HCT116 (cell line): ENCODE results near the gene ZNF488. TPM values are rescaled to one million over a fixed set of nuclear protein-coding genes. Genes with fewer than 3 reads are reported as not detected.

Experiments
- ATAC-seq: fragments of 200-7000 bp; cut with Tn5 transposase; 2 replicates; pipeline ENCODE4 v1.9.1; 2020; ENCODE audit warnings: mild to moderate bottlenecking, moderate library complexity
- BruUV-seq: library from RNA; stranded (reverse); fragments of 400-500 nt; replicated peaks from 2 replicates; lab custom pipeline; 2021; lab: Mats Ljungman, UMichigan
- CTCF ChIA-PET: fragments of 300-600 bp; sonication (Branson Sonifier 250); formaldehyde crosslinking; loops from one replicate; lab custom pipeline; 2021; ENCODE audit warnings: antibody characterized with exemption; lab: Charles Lee
- POLR2A ChIA-PET: fragments of 300-600, 350-600 bp; sonication (Branson Sonifier 250); formaldehyde crosslinking; loops from one replicate; lab custom pipeline; 2021; ENCODE audit warnings: antibody characterized with exemption; lab: Charles Lee
- RAD21 ChIA-PET, 2 experiments: fragments of 300-600 bp; sonication (Branson Sonifier 250); formaldehyde crosslinking; loops; one replicate each; lab custom pipeline; 2023; ENCODE audit warnings: low total read pairs in 2 of 2; ENCODE audit not compliant: uncharacterized antibody in 2 of 2, unreplicated experiment in 2 of 2, low non-redundant PET in 1 of 2; lab: Charles Lee
- DNase-seq: peaks from one replicate; pipeline ENCODE4 v3.0.0-alpha.2; 2010; ENCODE audit warnings: low read depth, low spot score
- H2AFZ ChIP-seq: fragments of 200-600 bp; shearing (Covaris generic), sonication (generic); 2 replicates; pipeline ENCODE4 v1.6.1; 2017; ENCODE audit warnings: low read depth, mixed run types, mixed read lengths, antibody characterized with exemption, low read length; ENCODE audit not compliant: poor library complexity, severe bottlenecking
- H3K27ac ChIP-seq: 2 replicates; pipeline ENCODE4 v1.5.1; 2012; ENCODE audit warnings: low read depth, low read length
- H3K27me3 ChIP-seq: fragments of 200-600 bp; sonication (generic); 2 replicates; pipeline ENCODE4 v1.6.1; 2016; ENCODE audit warnings: mixed run types, low read length, mixed read lengths; ENCODE audit not compliant: insufficient read depth
- H3K36me3 ChIP-seq, 2 experiments: fragments of 200-500 bp in 1 of 2; fragments of 200-600 bp in 1 of 2; sonication (Bioruptor generic) in 1 of 2; sonication (generic) in 1 of 2; 2 replicates each; pipeline versions ENCODE4 v1.5.1 to v1.6.1; 2014 to 2016; ENCODE audit warnings: low read length in 2 of 2, inconsistent platforms in 1 of 2, mixed read lengths in 1 of 2, mixed run types in 1 of 2; ENCODE audit not compliant: insufficient read depth in 2 of 2, control insufficient read depth in 1 of 2
- H3K4me1 ChIP-seq, 2 experiments: fragments of 200-600 bp in 1 of 2; sonication (generic) in 1 of 2; 2 replicates each; pipeline versions ENCODE4 v1.5.1 to v1.6.1; 2012 to 2017; ENCODE audit warnings: low read length in 2 of 2, inconsistent platforms in 1 of 2, mild to moderate bottlenecking in 1 of 2, mixed read lengths in 1 of 2, mixed run types in 1 of 2, moderate library complexity in 1 of 2; ENCODE audit not compliant: insufficient read depth in 2 of 2, control insufficient read depth in 1 of 2
- H3K4me2 ChIP-seq: fragments of 200-600 bp; sonication (generic); 2 replicates; pipeline ENCODE4 v1.6.1; 2017; ENCODE audit warnings: mixed run types, low read length, mixed read lengths
- H3K4me3 ChIP-seq, 2 experiments: fragments of 200-600 bp in 1 of 2; sonication (generic) in 1 of 2; replicated peaks in 1 of 2; 2 replicates each; pipeline ENCODE4 v1.5.1; 2011 to 2016; ENCODE audit warnings: low read length in 2 of 2, control low read depth in 1 of 2, low read depth in 1 of 2, mild to moderate bottlenecking in 1 of 2, mixed read lengths in 1 of 2, mixed run types in 1 of 2
- H3K79me2 ChIP-seq: fragments of 200-600 bp; sonication (generic); 2 replicates; pipeline ENCODE4 v1.6.1; 2017; ENCODE audit warnings: mild to moderate bottlenecking, mixed run types, low read length, moderate library complexity, mixed read lengths; ENCODE audit not compliant: insufficient read depth
- H3K9ac ChIP-seq: fragments of 200-600 bp; sonication (generic); 2 replicates; pipeline ENCODE4 v1.6.1; 2016; ENCODE audit warnings: low read length, mixed read lengths
- H3K9me2 ChIP-seq: fragments of 200-600 bp; sonication (generic), shearing (Covaris generic); 2 replicates; pipeline ENCODE4 v1.6.1; 2017; ENCODE audit warnings: mixed run types, mild to moderate bottlenecking, moderate library complexity; ENCODE audit not compliant: insufficient read depth
- H3K9me3 ChIP-seq, 2 experiments: fragments of 200-500 bp in 1 of 2; fragments of 200-600 bp in 1 of 2; sonication (Bioruptor generic) in 1 of 2; sonication (generic) in 1 of 2; 2 replicates each; pipeline ENCODE4 v1.6.1; 2014 to 2017; ENCODE audit warnings: low read length in 2 of 2, mixed read lengths in 2 of 2, inconsistent platforms in 1 of 2, low read depth in 1 of 2, mild to moderate bottlenecking in 1 of 2, mixed run types in 1 of 2, moderate library complexity in 1 of 2; ENCODE audit not compliant: control insufficient read depth in 1 of 2, insufficient read depth in 1 of 2
- H4K20me1 ChIP-seq: fragments of 200-600 bp; sonication (generic), shearing (Covaris generic); 2 replicates; pipeline ENCODE4 v1.6.1; 2017; ENCODE audit warnings: mixed run types, mild to moderate bottlenecking, moderate library complexity; ENCODE audit not compliant: insufficient read depth
- CBX3 ChIP-seq: IDR thresholded peaks from 2 replicates; pipeline ENCODE4 v1.6.1; 2012; ENCODE audit warnings: low read depth
- CEBPB ChIP-seq: IDR thresholded peaks from 2 replicates; pipeline ENCODE4 v1.6.1; 2012; ENCODE audit warnings: low read depth
- ELF1 ChIP-seq: IDR thresholded peaks from 2 replicates; pipeline ENCODE4 v1.6.1; 2012; ENCODE audit warnings: low read depth, borderline replicate concordance
- EZH2 ChIP-seq: fragments of 200-600 bp; sonication (generic); IDR thresholded peaks from 2 replicates; pipeline ENCODE4 v1.6.1; 2017; ENCODE audit warnings: antibody characterized with exemption, mixed run types
- FOSL1 ChIP-seq: IDR thresholded peaks from 2 replicates; pipeline ENCODE4 v1.6.1; 2012; ENCODE audit warnings: low read depth
- JUND ChIP-seq: IDR thresholded peaks from 2 replicates; pipeline ENCODE4 v1.6.1; 2012
- POLR2A ChIP-seq: IDR thresholded peaks from 2 replicates; pipeline ENCODE4 v1.7.0; 2011; ENCODE audit warnings: borderline replicate concordance; ENCODE audit not compliant: insufficient read depth, insufficient read length; ENCODE audit errors: extremely low read depth
- POLR2AphosphoS5 ChIP-seq: IDR thresholded peaks from 2 replicates; pipeline ENCODE4 v1.6.1; 2011; ENCODE audit warnings: mild to moderate bottlenecking, low read depth, low read length, moderate library complexity
- RAD21 ChIP-seq: IDR thresholded peaks from 2 replicates; pipeline ENCODE4 v1.6.1; 2012; ENCODE audit warnings: low read depth, mild to moderate bottlenecking
- SIN3A ChIP-seq: IDR thresholded peaks from 2 replicates; pipeline ENCODE4 v1.6.1; 2012; ENCODE audit warnings: low read depth
- SP1 ChIP-seq: IDR thresholded peaks from 2 replicates; pipeline ENCODE4 v1.6.1; 2012; ENCODE audit warnings: low read depth
- SRF ChIP-seq: IDR thresholded peaks from 2 replicates; pipeline ENCODE4 v1.6.1; 2012; ENCODE audit warnings: low read depth
- TCF7L2 ChIP-seq: IDR thresholded peaks from 2 replicates; pipeline ENCODE4 v1.7.0; 2011; ENCODE audit warnings: borderline replicate concordance, inconsistent platforms; ENCODE audit not compliant: insufficient read depth, insufficient read length; ENCODE audit errors: extremely low read depth
- YY1 ChIP-seq: IDR thresholded peaks from 2 replicates; pipeline ENCODE4 v1.6.1; 2011; ENCODE audit warnings: low read length, low read depth, moderate library complexity, mild to moderate bottlenecking; ENCODE audit not compliant: insufficient replicate concordance; ENCODE audit errors: extremely low read depth
- ZFX ChIP-seq: fragments of 450-650 bp; IDR thresholded peaks from 2 replicates; pipeline ENCODE4 v1.6.1; 2017
- ZNF274 ChIP-seq: fragments of 200-500 bp; sonication (Bioruptor generic); IDR thresholded peaks from 2 replicates; pipeline ENCODE4 v1.6.1; 2014; ENCODE audit warnings: mild to moderate bottlenecking, low read depth, low read length, inconsistent platforms
- intact Hi-C: fragments of 100-400 bp; cut with micrococcal nuclease; formaldehyde crosslinking; loops from 2 replicates; pipeline ENCODE4 v1.10.0; 2022
- total RNA-seq: library from RNA; stranded (reverse); gene quantifications from one replicate; pipeline ENCODE4 v1.2.1, GENCODE V29; 2021; ENCODE audit not compliant: unreplicated experiment
- TF ChIP-seq, protein P1 (sequence below): IDR thresholded peaks from 2 replicates; pipeline ENCODE4 v1.6.1; 2012
- TF ChIP-seq, protein P2 (sequence below), 3 experiments: fragments of 200-600 bp in 1 of 3; sonication (generic) in 1 of 3; IDR thresholded peaks in 2 of 3; conservative IDR thresholded peaks in 1 of 3; 2 replicates each; pipeline ENCODE4 v1.5.1; 2012 to 2017; ENCODE audit warnings: low read depth in 2 of 3, low read length in 2 of 3, antibody characterized with exemption in 1 of 3, borderline replicate concordance in 1 of 3, control low read depth in 1 of 3, mild to moderate bottlenecking in 1 of 3, mixed read lengths in 1 of 3, mixed run types in 1 of 3, moderate library complexity in 1 of 3; ENCODE audit not compliant: insufficient read depth in 1 of 3
- TF ChIP-seq, protein P3 (sequence below): IDR thresholded peaks from 2 replicates; pipeline ENCODE4 v1.6.1; 2011; ENCODE audit warnings: mild to moderate bottlenecking, low read length, moderate library complexity; ENCODE audit not compliant: insufficient replicate concordance; ENCODE audit errors: extremely low read depth
- TF ChIP-seq, protein P4 (sequence below): IDR thresholded peaks from 2 replicates; pipeline ENCODE4 v1.6.1; 2012

The ZNF488 gene
- total RNA-seq, 1 experiment from 2014 or later, result 3.9 TPM

DNA sequence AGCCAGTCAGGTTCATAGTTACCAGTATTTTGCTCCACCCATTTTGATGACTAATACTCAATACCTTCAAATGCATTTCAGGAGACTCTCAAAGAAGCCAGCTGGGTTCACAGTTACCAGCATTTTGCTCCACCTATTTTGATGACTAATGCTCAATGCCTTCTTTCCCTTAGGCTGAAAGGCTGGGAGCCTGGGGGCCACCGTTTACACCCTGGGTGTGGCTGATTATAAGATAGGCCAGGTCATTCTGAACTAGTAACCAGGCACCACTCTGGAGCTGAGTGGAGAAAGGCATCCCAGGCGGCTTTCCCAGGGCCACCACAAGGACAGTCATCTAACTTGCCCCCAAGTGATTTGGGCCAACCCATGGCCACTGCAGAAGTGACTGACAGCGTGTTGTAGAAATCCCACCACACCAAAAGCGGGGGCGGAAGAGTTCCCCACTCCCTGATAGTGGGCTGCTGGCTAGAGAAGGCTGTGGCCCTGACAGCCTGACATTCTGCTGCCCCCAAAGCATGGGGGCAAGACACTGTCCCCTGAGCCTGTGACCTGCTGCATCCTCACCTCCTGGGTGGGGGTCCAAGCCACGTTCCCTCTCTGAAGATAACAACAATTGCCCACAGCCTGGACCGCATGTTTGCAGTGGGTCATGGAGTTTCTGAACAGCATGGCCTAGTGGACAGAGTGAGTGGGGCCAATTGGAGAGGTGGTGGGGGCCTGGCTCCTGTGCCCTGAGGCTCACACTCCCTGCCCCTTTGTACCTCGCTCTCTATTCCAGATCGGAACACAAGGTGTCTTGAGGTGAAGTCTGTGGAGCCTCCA lies 23.0 kb upstream of the ZNF488 start:
- TF ChIP-seq SIN3A (peak; percentile 45; the same call in 1 of the 2 replicates), TCF7L2 (peak; percentile 54), EZH2 (no peak), YY1 (peak; percentile 50), ZFX (no peak; the same call in 1 of the 2 replicates), ZNF274 (no peak), CEBPB (no peak), RAD21 (peak; percentile 33), SRF (no peak), POLR2AphosphoS5 (peak; percentile 78), CBX3 (no peak), ELF1 (no peak), FOSL1 (peak; percentile 92), SP1 (peak; percentile 91), POLR2A (no peak), JUND (peak; percentile 96)
- TF ChIP-seq, protein P1, sequence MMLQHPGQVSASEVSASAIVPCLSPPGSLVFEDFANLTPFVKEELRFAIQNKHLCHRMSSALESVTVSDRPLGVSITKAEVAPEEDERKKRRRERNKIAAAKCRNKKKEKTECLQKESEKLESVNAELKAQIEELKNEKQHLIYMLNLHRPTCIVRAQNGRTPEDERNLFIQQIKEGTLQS, result no peak
- TF ChIP-seq, protein P2, sequence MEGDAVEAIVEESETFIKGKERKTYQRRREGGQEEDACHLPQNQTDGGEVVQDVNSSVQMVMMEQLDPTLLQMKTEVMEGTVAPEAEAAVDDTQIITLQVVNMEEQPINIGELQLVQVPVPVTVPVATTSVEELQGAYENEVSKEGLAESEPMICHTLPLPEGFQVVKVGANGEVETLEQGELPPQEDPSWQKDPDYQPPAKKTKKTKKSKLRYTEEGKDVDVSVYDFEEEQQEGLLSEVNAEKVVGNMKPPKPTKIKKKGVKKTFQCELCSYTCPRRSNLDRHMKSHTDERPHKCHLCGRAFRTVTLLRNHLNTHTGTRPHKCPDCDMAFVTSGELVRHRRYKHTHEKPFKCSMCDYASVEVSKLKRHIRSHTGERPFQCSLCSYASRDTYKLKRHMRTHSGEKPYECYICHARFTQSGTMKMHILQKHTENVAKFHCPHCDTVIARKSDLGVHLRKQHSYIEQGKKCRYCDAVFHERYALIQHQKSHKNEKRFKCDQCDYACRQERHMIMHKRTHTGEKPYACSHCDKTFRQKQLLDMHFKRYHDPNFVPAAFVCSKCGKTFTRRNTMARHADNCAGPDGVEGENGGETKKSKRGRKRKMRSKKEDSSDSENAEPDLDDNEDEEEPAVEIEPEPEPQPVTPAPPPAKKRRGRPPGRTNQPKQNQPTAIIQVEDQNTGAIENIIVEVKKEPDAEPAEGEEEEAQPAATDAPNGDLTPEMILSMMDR (IDR thresholded peaks at IDR 0.05 in 2 of 3, conservative IDR thresholded peaks at IDR 0.05 in 1 of 3; ENCODE audit: borderline replicate concordance in 1 of 3, insufficient read depth in 1 of 3, low read depth in 2 of 3, low read length in 2 of 3), result no peak
- TF ChIP-seq, protein P3, sequence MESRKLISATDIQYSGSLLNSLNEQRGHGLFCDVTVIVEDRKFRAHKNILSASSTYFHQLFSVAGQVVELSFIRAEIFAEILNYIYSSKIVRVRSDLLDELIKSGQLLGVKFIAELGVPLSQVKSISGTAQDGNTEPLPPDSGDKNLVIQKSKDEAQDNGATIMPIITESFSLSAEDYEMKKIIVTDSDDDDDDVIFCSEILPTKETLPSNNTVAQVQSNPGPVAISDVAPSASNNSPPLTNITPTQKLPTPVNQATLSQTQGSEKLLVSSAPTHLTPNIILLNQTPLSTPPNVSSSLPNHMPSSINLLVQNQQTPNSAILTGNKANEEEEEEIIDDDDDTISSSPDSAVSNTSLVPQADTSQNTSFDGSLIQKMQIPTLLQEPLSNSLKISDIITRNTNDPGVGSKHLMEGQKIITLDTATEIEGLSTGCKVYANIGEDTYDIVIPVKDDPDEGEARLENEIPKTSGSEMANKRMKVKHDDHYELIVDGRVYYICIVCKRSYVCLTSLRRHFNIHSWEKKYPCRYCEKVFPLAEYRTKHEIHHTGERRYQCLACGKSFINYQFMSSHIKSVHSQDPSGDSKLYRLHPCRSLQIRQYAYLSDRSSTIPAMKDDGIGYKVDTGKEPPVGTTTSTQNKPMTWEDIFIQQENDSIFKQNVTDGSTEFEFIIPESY, result peak; percentile 74
- TF ChIP-seq, protein P4, sequence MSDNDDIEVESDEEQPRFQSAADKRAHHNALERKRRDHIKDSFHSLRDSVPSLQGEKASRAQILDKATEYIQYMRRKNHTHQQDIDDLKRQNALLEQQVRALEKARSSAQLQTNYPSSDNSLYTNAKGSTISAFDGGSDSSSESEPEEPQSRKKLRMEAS, result peak; percentile 48; the same call in 1 of the 2 replicates
- Histone ChIP-seq H3K79me2 (no peaks in the 10 kb centered on the region), H3K9me3 (no peaks in the 10 kb centered on the region), H3K4me1 (peaks cover 58 to 85% of the 10 kb centered on the region in 2 experiments), H3K9ac (peak overlapping the region; percentile 69), H3K27ac (peak overlapping the region; percentile 92), H4K20me1 (no peaks in the 10 kb centered on the region), H3K4me3 (peak overlapping the region; percentile 31 to 56), H3K27me3 (no peaks in the 10 kb centered on the region), H2AFZ (no peak overlapping the region), H3K9me2 (no peaks in the 10 kb centered on the region), H3K4me2 (peak overlapping the region; percentile 93), H3K36me3 (no peaks in the 10 kb centered on the region)
- DNase-seq (peak; percentile 96), ATAC-seq (peak; percentile 75)
- POLR2A ChIA-PET, result interaction anchor here (0.8 to 1.4 kb wide), 2 partner anchors 11 to 15 kb away, joined by 3 to 4 read pairs; no protein-coding TSS in a partner anchor
- RAD21 ChIA-PET, result no interaction called here
- intact Hi-C loops, result no loop called here
- BruUV-seq, result no TSS peak
- CTCF ChIA-PET, result interaction anchor here (0.6 kb wide), 1 partner anchor 66 kb away, joined by 3 read pairs; no protein-coding TSS in a partner anchor
